Peyer's patch (tissue), 4 donors: Measurements from ENCODE around the gene AOPEP.

ENCODE experiments used
- POLR2A ChIP-seq, 2 donors: fragments of 450-650 bp; IDR thresholded peaks; one replicate each; pipeline ENCODE4 v1.5.1; 2017; ENCODE audit warnings: antibody characterized with exemption in 2 of 2, mild to moderate bottlenecking in 2 of 2, moderate library complexity in 2 of 2
- TF ChIP-seq, protein P1 (sequence below), 6 experiments: fragments of 450-650 bp in 4 of 6; fragments of 200-600 bp in 2 of 6; sonication (generic) in 1 of 6; IDR thresholded peaks; one replicate each; pipeline ENCODE4 v1.5.1; 2017 to 2019; ENCODE audit warnings: antibody characterized with exemption in 6 of 6, mild to moderate bottlenecking in 3 of 6, moderate library complexity in 1 of 6

DNA sequence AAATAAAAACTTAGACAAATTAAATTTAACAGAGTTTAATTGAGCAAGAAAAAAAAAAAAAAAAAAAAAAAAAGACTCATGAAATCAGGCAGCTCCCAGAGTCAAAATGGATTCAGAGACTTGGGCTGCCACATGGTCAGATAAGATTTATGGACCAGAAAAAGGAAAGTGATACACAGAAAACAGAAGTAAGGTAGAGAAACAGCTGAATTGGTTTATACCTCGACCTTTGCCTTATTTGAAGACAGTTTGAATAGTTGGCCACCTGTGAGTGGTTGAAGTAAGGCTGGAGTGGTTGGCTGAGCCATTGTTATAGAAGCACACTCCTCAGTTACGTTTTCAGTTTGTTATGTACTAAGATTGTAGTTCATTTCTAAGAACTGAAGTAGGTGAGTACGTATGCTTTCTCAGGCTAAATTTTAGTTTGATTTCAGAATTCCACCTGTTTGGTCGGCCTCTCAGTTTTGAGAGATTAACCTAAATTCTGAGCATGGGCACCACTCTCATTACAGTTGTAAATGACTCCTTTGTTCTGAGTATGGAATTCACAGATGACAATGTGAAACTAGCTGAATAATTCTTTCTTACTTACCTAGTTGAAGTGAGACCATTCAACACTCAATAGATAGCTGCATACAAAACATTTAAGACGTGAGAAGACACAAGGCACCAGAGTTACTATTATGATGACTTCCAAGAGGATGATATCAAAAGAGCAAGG is 149.0 kb downstream of the AOPEP start:
- TF ChIP-seq, protein P1, sequence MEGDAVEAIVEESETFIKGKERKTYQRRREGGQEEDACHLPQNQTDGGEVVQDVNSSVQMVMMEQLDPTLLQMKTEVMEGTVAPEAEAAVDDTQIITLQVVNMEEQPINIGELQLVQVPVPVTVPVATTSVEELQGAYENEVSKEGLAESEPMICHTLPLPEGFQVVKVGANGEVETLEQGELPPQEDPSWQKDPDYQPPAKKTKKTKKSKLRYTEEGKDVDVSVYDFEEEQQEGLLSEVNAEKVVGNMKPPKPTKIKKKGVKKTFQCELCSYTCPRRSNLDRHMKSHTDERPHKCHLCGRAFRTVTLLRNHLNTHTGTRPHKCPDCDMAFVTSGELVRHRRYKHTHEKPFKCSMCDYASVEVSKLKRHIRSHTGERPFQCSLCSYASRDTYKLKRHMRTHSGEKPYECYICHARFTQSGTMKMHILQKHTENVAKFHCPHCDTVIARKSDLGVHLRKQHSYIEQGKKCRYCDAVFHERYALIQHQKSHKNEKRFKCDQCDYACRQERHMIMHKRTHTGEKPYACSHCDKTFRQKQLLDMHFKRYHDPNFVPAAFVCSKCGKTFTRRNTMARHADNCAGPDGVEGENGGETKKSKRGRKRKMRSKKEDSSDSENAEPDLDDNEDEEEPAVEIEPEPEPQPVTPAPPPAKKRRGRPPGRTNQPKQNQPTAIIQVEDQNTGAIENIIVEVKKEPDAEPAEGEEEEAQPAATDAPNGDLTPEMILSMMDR (IDR thresholded peaks at IDR 0.05): no peak
- no peak for TF ChIP-seq POLR2A (IDR thresholded peaks at IDR 0.05)
